Cardiac muscle cell (in vitro differentiated cells and primary cell): ENCODE measurements around the gene CHST11. TPM values are rescaled to one million over a fixed set of nuclear protein-coding genes. Genes with fewer than 3 reads are reported as not detected.

Experiments used
- DNase-seq, 2 donors: peaks; one replicate each; pipeline versions ENCODE4 v3.0.0 to v3.0.0-alpha.2; 2010 to 2017; ENCODE audit warnings: low read depth in 1 of 2, low spot score in 1 of 2
- H3K27ac ChIP-seq: fragments of 200-600 bp; sonication (generic); 2 replicates; pipeline ENCODE4 v1.5.1; 2016
- H3K27me3 ChIP-seq: fragments of 200-600 bp; sonication (generic); 2 replicates; pipeline ENCODE4 v1.6.0; 2016; ENCODE audit warnings: control low read depth
- H3K36me3 ChIP-seq: fragments of 200-600 bp; sonication (generic); 2 replicates; pipeline ENCODE4 v1.5.1; 2016; ENCODE audit warnings: control low read depth
- H3K4me1 ChIP-seq: fragments of 200-600 bp; sonication (generic); 2 replicates; pipeline ENCODE4 v1.8.1; 2017; ENCODE audit warnings: low read depth, mild to moderate bottlenecking, mixed run types
- H3K4me3 ChIP-seq: fragments of 200-600 bp; sonication (generic); 2 replicates; pipeline ENCODE4 v1.5.1; 2016; ENCODE audit warnings: mild to moderate bottlenecking
- H3K9me3 ChIP-seq: fragments of 200-600 bp; sonication (generic); 2 replicates; pipeline ENCODE4 v1.5.1; 2017; ENCODE audit warnings: low read depth, mild to moderate bottlenecking, control low read depth
- CTCF ChIP-seq: IDR thresholded peaks from 2 replicates; pipeline ENCODE4 v1.5.1; 2012; ENCODE audit warnings: low read depth, mild to moderate bottlenecking, low read length
- polyA plus RNA-seq: library from polyadenylated mRNA; unstranded; fragments of >200 nt; fragmentation: Nextera tagmentation; extraction: Ambion mirVana; gene quantifications from 2 replicates; pipeline ENCODE4 v1.2.1, GENCODE V29; 2016
- total RNA-seq: library from RNA; depleted of rRNA; stranded (reverse); fragments of >200 nt; gene quantifications from 2 replicates; pipeline ENCODE4 v1.2.3, GENCODE V29; 2016

CHST11 gene
- total and polyA plus RNA-seq, 2 experiments from 2014 or later: 24.2 to 39.8 TPM

DNA sequence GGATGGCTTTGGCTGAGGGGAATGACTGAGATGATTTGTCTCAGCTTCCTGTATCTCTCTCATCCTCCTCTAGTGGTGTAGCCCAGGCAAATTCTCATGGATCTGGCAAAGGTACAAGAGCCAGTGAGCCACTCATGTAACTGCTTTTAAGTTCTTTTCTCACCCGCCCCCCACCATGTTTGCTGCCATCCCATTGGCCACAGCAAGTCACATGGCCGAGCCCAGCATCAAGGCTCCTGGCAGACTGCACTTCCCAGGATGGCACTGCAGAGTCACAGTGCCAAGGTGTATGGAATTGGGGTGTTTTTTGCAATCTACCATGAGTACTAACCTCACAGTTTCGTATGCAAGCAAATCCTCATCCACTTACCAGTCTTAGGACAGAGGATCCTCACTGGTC lies 50.9 kb downstream of the CHST11 start:
- H3K4me1 ChIP-seq: peaks cover 27% of the 10 kb centered on the region
- no peak for DNase-seq
- H3K4me3 ChIP-seq: no peak overlapping the region
- H3K36me3 ChIP-seq: no peaks in the 10 kb centered on the region
- H3K9me3 ChIP-seq: no peaks in the 10 kb centered on the region
- H3K27me3 ChIP-seq: no peaks in the 10 kb centered on the region
- no peak for TF ChIP-seq CTCF
- no peak overlapping the region for H3K27ac ChIP-seq

DNA sequence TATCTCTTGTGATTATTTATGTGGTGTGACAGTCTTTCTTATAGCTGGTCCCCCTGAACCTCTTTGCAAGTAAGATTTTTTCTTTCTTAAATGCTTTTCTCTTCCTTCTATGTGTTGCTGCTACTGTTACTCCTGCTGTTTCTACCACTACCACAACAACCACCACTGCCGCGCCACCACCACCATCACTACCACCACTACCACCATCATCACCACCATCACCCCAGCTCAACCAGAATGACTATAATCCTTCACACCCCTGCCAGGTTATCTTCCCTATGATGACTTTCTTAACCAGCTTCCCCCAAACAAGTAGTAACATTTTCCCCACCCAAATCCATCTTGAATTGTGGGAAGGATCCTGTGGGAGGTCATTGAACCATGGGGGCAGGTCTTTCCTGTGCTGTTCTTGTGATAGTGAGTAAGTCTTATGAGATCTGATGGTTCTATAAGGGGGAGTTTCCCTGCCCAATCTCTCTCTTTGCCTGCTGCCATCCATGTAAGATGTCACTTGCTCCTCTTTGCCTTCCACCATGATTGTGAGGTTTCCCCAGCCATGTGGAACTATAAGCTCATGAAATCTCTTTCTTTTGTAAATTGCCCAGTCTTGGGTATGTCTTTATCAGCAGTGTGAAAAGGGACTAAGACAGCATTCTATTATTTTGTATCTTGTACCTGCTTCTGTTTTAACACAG lies 52.2 kb downstream of the CHST11 start:
- Histone ChIP-seq H3K27ac (no peak overlapping the region), H3K27me3 (no peaks in the 10 kb centered on the region), H3K4me1 (peaks cover 27% of the 10 kb centered on the region), H3K9me3 (no peaks in the 10 kb centered on the region), H3K4me3 (no peak overlapping the region), H3K36me3 (no peaks in the 10 kb centered on the region)
- no peak for TF ChIP-seq CTCF
- DNase-seq: no peak

GRCh38 chr12:104510145-104510872 lies 53.6 kb downstream of the CHST11 start:
- DNase-seq: peak in 1 of 2 donors; percentile 21
- Histone ChIP-seq H3K36me3 (no peaks in the 10 kb centered on the region), H3K27me3 (no peaks in the 10 kb centered on the region), H3K4me3 (no peak overlapping the region), H3K9me3 (no peaks in the 10 kb centered on the region), H3K27ac (no peak overlapping the region), H3K4me1 (peaks cover 20% of the 10 kb centered on the region)
- TF ChIP-seq CTCF: no peak

DNA sequence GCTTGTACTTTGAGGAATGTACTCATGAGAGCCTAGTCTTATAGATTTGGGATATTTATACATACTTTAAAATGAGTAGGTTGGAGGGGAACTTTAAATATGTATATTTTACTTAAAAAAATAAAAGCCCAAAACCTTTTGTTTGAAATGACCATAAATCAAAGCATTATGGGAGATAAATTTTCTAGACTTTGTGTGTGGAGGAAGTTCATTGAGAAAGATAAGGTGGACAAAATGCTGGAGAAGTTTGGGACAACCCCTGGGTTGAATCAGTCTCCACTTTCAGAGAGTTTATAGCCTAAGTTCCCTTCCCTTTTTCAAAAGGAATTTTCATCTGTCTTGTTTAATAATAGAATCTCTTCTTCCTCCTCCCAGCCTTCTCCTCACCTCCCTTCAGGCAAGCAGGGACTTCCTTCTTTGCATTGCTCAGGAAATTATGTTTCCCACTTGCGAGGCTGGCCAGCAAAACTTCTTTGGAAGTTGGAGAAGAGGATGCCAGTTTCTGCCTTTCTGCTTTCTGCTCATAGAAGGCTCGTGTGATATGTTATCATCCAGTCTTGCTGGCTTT lies 54.2 kb downstream of the CHST11 start:
- TF ChIP-seq CTCF: no peak
- Histone ChIP-seq H3K9me3 (no peaks in the 10 kb centered on the region), H3K27ac (no peak overlapping the region), H3K27me3 (no peaks in the 10 kb centered on the region), H3K4me3 (no peak overlapping the region), H3K4me1 (peaks cover 16% of the 10 kb centered on the region), H3K36me3 (no peaks in the 10 kb centered on the region)
- DNase-seq: no peak

GRCh38 chr12:104513681-104514080 lies 56.9 kb downstream of the CHST11 start:
- Histone ChIP-seq H3K36me3 (no peaks in the 10 kb centered on the region), H3K4me1 (peaks cover 22% of the 10 kb centered on the region), H3K9me3 (no peaks in the 10 kb centered on the region), H3K27ac (no peak overlapping the region), H3K4me3 (no peak overlapping the region), H3K27me3 (no peaks in the 10 kb centered on the region)
- TF ChIP-seq CTCF: no peak
- DNase-seq: no peak
